ENCODE measurements around the gene BTG4.

The BTG4 gene

GRCh38 chr11:111456859-111457730 lies 55.1 kb downstream of the BTG4 start:
- Histone ChIP-seq H3K4me1 (ENCODE audit: insufficient read depth, low read length) (no peaks in the 10 kb centered on the region), H4K20me1 (ENCODE audit: insufficient read depth, low read length) (no peaks in the 10 kb centered on the region; the same call in 1 of the 2 replicates), H3K4me2 (ENCODE audit: insufficient read depth, low read length) (no peak overlapping the region), H3K36me3 (ENCODE audit: insufficient read depth, low read length) (no peaks in the 10 kb centered on the region), H3K9ac (ENCODE audit: low read depth, low read length) (no peak overlapping the region), H3K79me2 (ENCODE audit: insufficient read depth, low read length) (no peaks in the 10 kb centered on the region), H3K27ac (ENCODE audit: low read length) (no peak overlapping the region), H3K4me3 (ENCODE audit: low read depth in 1 of 2, low read length in 2 of 2) (no peak overlapping the region), H3K9me3 (ENCODE audit: insufficient read depth, low read length, severe bottlenecking) (no peaks in the 10 kb centered on the region), H2AFZ (ENCODE audit: low read depth, low read length) (no peak overlapping the region), H3K27me3 (ENCODE audit: insufficient read depth, low read length, poor library complexity) (peaks cover 27% of the 10 kb centered on the region)
- ATAC-seq (ENCODE audit: insufficient read depth, low read depth): no peak
- TF ChIP-seq EZH2 (IDR thresholded peaks at IDR 0.05; ENCODE audit: borderline replicate concordance, low read depth, low read length, severe bottlenecking): no peak
- TF ChIP-seq CTCF (IDR thresholded peaks at IDR 0.05; ENCODE audit: borderline replicate concordance, extremely low read depth, low read length, poor library complexity, severe bottlenecking): no peak
- DNase-seq: no peak

GRCh38 chr11:111456086-111456858 lies 55.9 kb downstream of the BTG4 start:
- no peak for ATAC-seq (ENCODE audit: insufficient read depth, low read depth)

GRCh38 chr11:111455291-111456085 lies 56.7 kb downstream of the BTG4 start:
- no peak overlapping the region for H3K4me2 ChIP-seq (ENCODE audit: insufficient read depth, low read length)
- ATAC-seq (ENCODE audit: insufficient read depth, low read depth): no peak
- H2AFZ ChIP-seq (ENCODE audit: low read depth, low read length): no peak overlapping the region
- H3K9ac ChIP-seq (ENCODE audit: low read depth, low read length): no peak overlapping the region
- H3K4me1 ChIP-seq (ENCODE audit: insufficient read depth, low read length): no peaks in the 10 kb centered on the region
- TF ChIP-seq EZH2 (IDR thresholded peaks at IDR 0.05; ENCODE audit: borderline replicate concordance, low read depth, low read length, severe bottlenecking) (no peak), CTCF (IDR thresholded peaks at IDR 0.05; ENCODE audit: borderline replicate concordance, extremely low read depth, low read length, poor library complexity, severe bottlenecking) (no peak)
- no peaks in the 10 kb centered on the region for H3K9me3 ChIP-seq (ENCODE audit: insufficient read depth, low read length, severe bottlenecking)
- DNase-seq: no peak
- no peaks in the 10 kb centered on the region for H3K79me2 ChIP-seq (ENCODE audit: insufficient read depth, low read length)
- H3K36me3 ChIP-seq (ENCODE audit: insufficient read depth, low read length): no peaks in the 10 kb centered on the region
- peaks cover 34% of the 10 kb centered on the region for H3K27me3 ChIP-seq (ENCODE audit: insufficient read depth, low read length, poor library complexity)
- H3K27ac ChIP-seq (ENCODE audit: low read length): no peak overlapping the region
- H3K4me3 ChIP-seq (ENCODE audit: low read depth in 1 of 2, low read length in 2 of 2): no peak overlapping the region
- H4K20me1 ChIP-seq (ENCODE audit: insufficient read depth, low read length): no peaks in the 10 kb centered on the region; the same call in 1 of the 2 replicates

More at GRCh38 chr11:111456086-111456858, 55.9 kb downstream of the BTG4 start:
- no peak overlapping the region for H3K27ac ChIP-seq (ENCODE audit: low read length)
- no peak for DNase-seq
- H3K4me2 ChIP-seq (ENCODE audit: insufficient read depth, low read length): no peak overlapping the region
- no peaks in the 10 kb centered on the region for H3K4me1 ChIP-seq (ENCODE audit: insufficient read depth, low read length)
- TF ChIP-seq EZH2 (IDR thresholded peaks at IDR 0.05; ENCODE audit: borderline replicate concordance, low read depth, low read length, severe bottlenecking) (no peak), CTCF (IDR thresholded peaks at IDR 0.05; ENCODE audit: borderline replicate concordance, extremely low read depth, low read length, poor library complexity, severe bottlenecking) (no peak)
- H4K20me1 ChIP-seq (ENCODE audit: insufficient read depth, low read length): no peaks in the 10 kb centered on the region; the same call in 1 of the 2 replicates
- no peaks in the 10 kb centered on the region for H3K79me2 ChIP-seq (ENCODE audit: insufficient read depth, low read length)
- no peak overlapping the region for H3K4me3 ChIP-seq (ENCODE audit: low read depth in 1 of 2, low read length in 2 of 2)
- no peak overlapping the region for H3K9ac ChIP-seq (ENCODE audit: low read depth, low read length)
- no peak overlapping the region for H2AFZ ChIP-seq (ENCODE audit: low read depth, low read length)
- peaks cover 31% of the 10 kb centered on the region for H3K27me3 ChIP-seq (ENCODE audit: insufficient read depth, low read length, poor library complexity)
- no peaks in the 10 kb centered on the region for H3K9me3 ChIP-seq (ENCODE audit: insufficient read depth, low read length, severe bottlenecking)
- H3K36me3 ChIP-seq (ENCODE audit: insufficient read depth, low read length): no peaks in the 10 kb centered on the region

All from DND-41 (cell line).